WTC11 (cell line): ENCODE measurements around the gene SENP5. TPM values are rescaled to one million over a fixed set of nuclear protein-coding genes. Genes with fewer than 3 reads are reported as not detected.

Experiments used
- ATAC-seq: fragments of 200-7000 bp; cut with Tn5 transposase; 2 replicates; pipeline ENCODE4 v1.10.0; 2021; ENCODE audit warnings: mild to moderate bottlenecking, moderate library complexity
- CTCF ChIA-PET: fragments of 300-600 bp; sonication (Branson Sonifier 250); formaldehyde crosslinking; loops from one replicate; lab custom pipeline; 2021; ENCODE audit warnings: antibody characterized with exemption; lab: Charles Lee
- POLR2A ChIA-PET: fragments of 350-600 bp; sonication (Branson Sonifier 250); formaldehyde crosslinking; loops from one replicate; lab custom pipeline; 2021; ENCODE audit warnings: antibody characterized with exemption; lab: Charles Lee
- DNase-seq: peaks from one replicate; pipeline ENCODE4 v3.0.0; 2021; ENCODE audit warnings: low spot score
- H3K27ac Mint-ChIP-seq: 2 replicates; pipeline ENCODE4 v1.8.0; 2021; ENCODE audit warnings: mixed read lengths
- H3K27me3 Mint-ChIP-seq: 2 replicates; pipeline ENCODE4 v1.8.0; 2021; ENCODE audit warnings: low read depth, mild to moderate bottlenecking, moderate library complexity, mixed read lengths
- H3K36me3 Mint-ChIP-seq: 2 replicates; pipeline ENCODE4 v1.8.0; 2021; ENCODE audit warnings: mixed read lengths
- H3K4me1 Mint-ChIP-seq: 2 replicates; pipeline ENCODE4 v1.8.0; 2022; ENCODE audit warnings: mixed read lengths
- H3K4me3 Mint-ChIP-seq: 2 replicates; pipeline ENCODE4 v1.8.0; 2021; ENCODE audit warnings: mild to moderate bottlenecking, moderate library complexity, mixed read lengths
- H3K9me3 Mint-ChIP-seq: 2 replicates; pipeline ENCODE4 v1.8.0; 2021; ENCODE audit warnings: mixed read lengths
- AFF4 ChIP-seq: sonication (generic); formaldehyde crosslinking; IDR thresholded peaks from 2 replicates; pipeline ENCODE4 v1.8.1; 2023; ENCODE audit warnings: mild to moderate bottlenecking, missing genetic modification reagents, borderline replicate concordance
- AR ChIP-seq: fragments of 250-450 bp; sonication (Bioruptor Pico); IDR thresholded peaks from 2 replicates; pipeline ENCODE4 v1.9.0; 2021; ENCODE audit warnings: mild to moderate bottlenecking
- ATF1 ChIP-seq: sonication (generic); formaldehyde crosslinking; IDR thresholded peaks from 2 replicates; pipeline ENCODE4 v1.8.1; 2023; ENCODE audit warnings: mild to moderate bottlenecking, moderate library complexity, missing genetic modification reagents
- CTCF ChIP-seq: fragments of 200-600 bp; IDR thresholded peaks from 2 replicates; pipeline ENCODE4 v1.8.0; 2022; ENCODE audit warnings: antibody characterized with exemption
- E2F4 ChIP-seq: sonication (generic); formaldehyde crosslinking; IDR thresholded peaks from 2 replicates; pipeline ENCODE4 v1.8.1; 2022; ENCODE audit warnings: low read depth, mild to moderate bottlenecking, moderate library complexity, missing genetic modification reagents, borderline replicate concordance
- E2F5 ChIP-seq: sonication (generic); formaldehyde crosslinking; IDR thresholded peaks from 2 replicates; pipeline ENCODE4 v1.8.1; 2022; ENCODE audit warnings: mild to moderate bottlenecking, moderate library complexity, missing genetic modification reagents
- ELF4 ChIP-seq: sonication (generic); formaldehyde crosslinking; IDR thresholded peaks from 2 replicates; pipeline ENCODE4 v1.8.1; 2022; ENCODE audit warnings: low read depth, mild to moderate bottlenecking, moderate library complexity, missing genetic modification reagents
- ESRRA ChIP-seq: sonication (generic); formaldehyde crosslinking; IDR thresholded peaks from 2 replicates; pipeline ENCODE4 v1.8.1; 2022; ENCODE audit warnings: mild to moderate bottlenecking, missing genetic modification reagents, borderline replicate concordance
- GABPB1 ChIP-seq: sonication (generic); formaldehyde crosslinking; IDR thresholded peaks from 2 replicates; pipeline ENCODE4 v1.8.1; 2023; ENCODE audit warnings: mild to moderate bottlenecking, missing genetic modification reagents
- JAZF1 ChIP-seq: fragments of 250-450 bp; sonication (Bioruptor Pico); IDR thresholded peaks from 2 replicates; pipeline ENCODE4 v1.9.0; 2021; ENCODE audit warnings: moderate library complexity, mild to moderate bottlenecking, inconsistent platforms
- KAT7 ChIP-seq: sonication (generic); formaldehyde crosslinking; IDR thresholded peaks from 2 replicates; pipeline ENCODE4 v1.8.1; 2023; ENCODE audit warnings: missing genetic modification reagents, mild to moderate bottlenecking, borderline replicate concordance
- NFATC4 ChIP-seq: fragments of 250-450 bp; sonication (Bioruptor Pico); IDR thresholded peaks from 2 replicates; pipeline ENCODE4 v1.9.0; 2021; ENCODE audit warnings: mild to moderate bottlenecking
- NR3C1 ChIP-seq: sonication (generic); formaldehyde crosslinking; conservative IDR thresholded peaks from 2 replicates; pipeline ENCODE4 v1.8.1; 2023; ENCODE audit warnings: low read depth, mild to moderate bottlenecking, missing genetic modification reagents
- PREB ChIP-seq: sonication (generic); formaldehyde crosslinking; IDR thresholded peaks from 2 replicates; pipeline ENCODE4 v1.8.1; 2022; ENCODE audit warnings: mild to moderate bottlenecking, missing genetic modification reagents, moderate library complexity, borderline replicate concordance
- ZNF121 ChIP-seq: sonication (generic); formaldehyde crosslinking; IDR thresholded peaks from 2 replicates; pipeline ENCODE4 v1.8.0; 2023; ENCODE audit warnings: missing genetic modification reagents
- ZNF512 ChIP-seq: sonication (generic); formaldehyde crosslinking; IDR thresholded peaks from 2 replicates; pipeline ENCODE4 v1.8.1; 2022; ENCODE audit warnings: missing genetic modification reagents, borderline replicate concordance
- total RNA-seq: library from RNA; stranded (reverse); gene quantifications from 3 replicates; pipeline ENCODE4 v1.2.3, GENCODE V29; 2021

Gene SENP5
- total RNA-seq, 1 experiment from 2014 or later = 30.8 TPM

- no peak overlapping the region for H3K4me3 Mint-ChIP-seq
- H3K36me3 Mint-ChIP-seq = peaks cover 70% of the 10 kb centered on the region
- H3K4me1 Mint-ChIP-seq = peaks cover 7% of the 10 kb centered on the region
- DNase-seq = no peak
- no peak overlapping the region for H3K27ac Mint-ChIP-seq
- ATAC-seq = no peak
- ChIA-PET CTCF (no interaction called here), POLR2A (no interaction called here)
- H3K27me3 Mint-ChIP-seq = no peaks in the 10 kb centered on the region
- H3K9me3 Mint-ChIP-seq = no peaks in the 10 kb centered on the region
- TF ChIP-seq ZNF121 (CRISPR knock-in tag) (peak; percentile 94), E2F4 (CRISPR knock-in tag) (no peak), PREB (CRISPR knock-in tag) (no peak), JAZF1 (no peak)
Measured at GRCh38 chr3:196936288-196936687, 68.6 kb downstream of the SENP5 start.

GRCh38 chr3:196938124-196938523 lies 70.4 kb downstream of the SENP5 start:
- no peak overlapping the region for H3K4me3 Mint-ChIP-seq
- H3K4me1 Mint-ChIP-seq = peaks cover 11% of the 10 kb centered on the region
- TF ChIP-seq CTCF = no peak
- TF ChIP-seq ZNF512 (CRISPR knock-in tag) = no peak
- no peak for TF ChIP-seq ATF1 (CRISPR knock-in tag)
- no peak for TF ChIP-seq ESRRA (CRISPR knock-in tag)
- TF ChIP-seq NR3C1 (CRISPR knock-in tag) = no peak
- no peak for TF ChIP-seq ELF4 (CRISPR knock-in tag)
- no peak for TF ChIP-seq AR (CRISPR knock-in tag)
- TF ChIP-seq AFF4 (CRISPR knock-in tag) = no peak
- TF ChIP-seq E2F5 (CRISPR knock-in tag) = no peak
- no peak for TF ChIP-seq NFATC4 (CRISPR knock-in tag)
- no peak for TF ChIP-seq KAT7 (CRISPR knock-in tag)
- no peak for TF ChIP-seq GABPB1 (CRISPR knock-in tag)
- no peaks in the 10 kb centered on the region for H3K9me3 Mint-ChIP-seq
- no peak for ATAC-seq
- no peak for DNase-seq
- POLR2A ChIA-PET = no interaction called here
- H3K27me3 Mint-ChIP-seq = no peaks in the 10 kb centered on the region
- peaks cover 64% of the 10 kb centered on the region for H3K36me3 Mint-ChIP-seq
- H3K27ac Mint-ChIP-seq = peak overlapping the region; percentile 15; the same call in 1 of the 2 replicates
- CTCF ChIA-PET = no interaction called here
